GM23248 (cell line): Measurements from ENCODE around the gene QPCTL. TPM values are rescaled to one million over a fixed set of nuclear protein-coding genes. Genes with fewer than 3 reads are reported as not detected.

Experiments used
- DNase-seq: peaks from one replicate; pipeline ENCODE4 v3.0.0-alpha.2; 2015
- H2AFZ ChIP-seq: fragments of 200-600 bp; sonication (generic); 2 replicates; pipeline ENCODE4 v1.6.1; 2016; ENCODE audit warnings: antibody characterized with exemption
- H3F3A ChIP-seq: fragments of 200-600 bp; sonication (generic); 2 replicates; pipeline ENCODE4 v1.6.1; 2016; ENCODE audit warnings: mild to moderate bottlenecking, antibody characterized with exemption, mixed run types; ENCODE audit not compliant: insufficient read depth
- H3K27ac ChIP-seq: fragments of 200-600 bp; sonication (generic); 2 replicates; pipeline ENCODE4 v1.5.1; 2016; ENCODE audit warnings: mild to moderate bottlenecking
- H3K27me3 ChIP-seq: fragments of 200-600 bp; sonication (generic); replicated peaks from 2 replicates; pipeline ENCODE4 v1.6.1; 2016; ENCODE audit warnings: mild to moderate bottlenecking; ENCODE audit not compliant: insufficient read depth
- H3K36me3 ChIP-seq: fragments of 200-600 bp; sonication (generic); 2 replicates; pipeline ENCODE4 v1.6.1; 2016; ENCODE audit warnings: low read depth, mild to moderate bottlenecking
- H3K4me1 ChIP-seq: fragments of 200-600 bp; sonication (generic); 2 replicates; pipeline ENCODE4 v1.6.1; 2016; ENCODE audit warnings: mild to moderate bottlenecking; ENCODE audit not compliant: insufficient read depth
- H3K4me2 ChIP-seq: fragments of 200-600 bp; sonication (generic); one replicate; pipeline ENCODE4 v1.6.1; 2016; ENCODE audit warnings: mild to moderate bottlenecking; ENCODE audit not compliant: unreplicated experiment
- H3K4me3 ChIP-seq: fragments of 200-600 bp; sonication (generic); 2 replicates; pipeline ENCODE4 v1.5.1; 2016; ENCODE audit warnings: mild to moderate bottlenecking
- H3K79me2 ChIP-seq: fragments of 200-600 bp; sonication (generic); 2 replicates; pipeline ENCODE4 v1.6.1; 2016; ENCODE audit warnings: mild to moderate bottlenecking; ENCODE audit not compliant: insufficient read depth
- H3K9ac ChIP-seq: fragments of 200-600 bp; sonication (generic); 2 replicates; pipeline ENCODE4 v1.6.1; 2016; ENCODE audit warnings: mild to moderate bottlenecking
- H3K9me2 ChIP-seq: fragments of 200-600 bp; sonication (generic); 2 replicates; pipeline ENCODE4 v1.6.1; 2016; ENCODE audit warnings: mixed run types, mild to moderate bottlenecking, moderate library complexity; ENCODE audit not compliant: insufficient read depth
- H3K9me3 ChIP-seq: fragments of 200-600 bp; sonication (generic); one replicate; pipeline ENCODE4 v1.6.1; 2017; ENCODE audit warnings: low read depth
- H4K20me1 ChIP-seq: fragments of 200-600 bp; sonication (generic); 2 replicates; pipeline ENCODE4 v1.6.0; 2016; ENCODE audit not compliant: insufficient read depth
- EZH2 ChIP-seq: fragments of 200-600 bp; sonication (generic); IDR thresholded peaks from 2 replicates; pipeline ENCODE4 v1.6.1; 2018; ENCODE audit warnings: antibody characterized with exemption, mild to moderate bottlenecking; ENCODE audit not compliant: insufficient read depth, poor library complexity, severe bottlenecking
- EZH2phosphoT487 ChIP-seq: fragments of 200-600 bp; sonication (generic); IDR thresholded peaks from 2 replicates; pipeline ENCODE4 v1.6.1; 2018; ENCODE audit warnings: antibody characterized with exemption, moderate library complexity, mild to moderate bottlenecking, low read depth; ENCODE audit not compliant: insufficient read depth
- WGBS, 2 experiments: methylation state at CpG; one replicate each; pipeline ENCODE4 v1.1.6; 2015 to 2017; ENCODE audit warnings: low lambda C conversion rate in 2 of 2, low coverage in 1 of 2; ENCODE audit errors: missing lambda C conversion rate in 2 of 2; 5-methylcytosine and 5-hydroxymethylcytosine counted together
- in situ Hi-C: fragments of 300-500 bp; cut with MboI; formaldehyde crosslinking; loops from 2 replicates; pipeline ENCODE4 v1.15.0; 2020
- polyA plus RNA-seq: library from polyadenylated mRNA; unstranded; fragments of >200 nt; fragmentation: Nextera tagmentation; extraction: Ambion mirVana; gene quantifications from 2 replicates; pipeline ENCODE4 v1.2.1, GENCODE V29; 2016
- total RNA-seq: library from RNA; depleted of rRNA; stranded (reverse); fragments of >200 nt; shearing (Covaris generic); gene quantifications from 2 replicates; pipeline ENCODE4 v1.2.3, GENCODE V29; 2014

Gene QPCTL
- total and polyA plus RNA-seq, 2 experiments from 2014 or later = 7.4 to 13.2 TPM

DNA sequence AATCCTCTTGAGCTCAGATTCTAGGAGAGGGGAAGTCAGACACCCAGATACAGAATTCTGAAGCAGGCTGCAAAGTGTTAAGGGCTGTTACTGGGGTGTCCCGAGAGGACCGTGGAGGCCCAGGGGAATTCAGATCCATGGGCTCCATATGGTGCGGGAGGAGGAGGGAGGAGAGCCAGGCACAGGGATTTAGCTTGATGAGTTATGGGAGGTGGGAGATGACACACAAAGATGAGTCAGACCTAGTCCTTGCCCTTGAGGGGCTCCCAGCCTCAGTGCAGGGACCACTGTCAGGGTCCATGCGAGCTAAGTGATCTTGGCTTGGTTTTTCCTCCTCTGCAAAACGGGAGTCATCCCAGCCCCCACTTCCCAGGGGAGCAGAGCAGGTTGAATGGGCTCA, 38.8 kb upstream of the QPCTL start:
- H3K4me2 ChIP-seq = no peak overlapping the region
- WGBS, 2 experiments = 5 to 6% methylated on average over 5 of the region's 5 CpGs
- no peak overlapping the region for H3K4me3 ChIP-seq
- no peak for DNase-seq
- no peak overlapping the region for H3K27ac ChIP-seq
- H3K4me1 ChIP-seq = no peaks in the 10 kb centered on the region
- H3K79me2 ChIP-seq = no peaks in the 10 kb centered on the region
- in situ Hi-C loops = no loop called here
- H3K36me3 ChIP-seq = no peaks in the 10 kb centered on the region
- no peak for TF ChIP-seq EZH2
- no peak for TF ChIP-seq EZH2phosphoT487
- no peaks in the 10 kb centered on the region for H3K9me2 ChIP-seq
- no peaks in the 10 kb centered on the region for H3F3A ChIP-seq
- no peaks in the 10 kb centered on the region for H3K9me3 ChIP-seq
- no peaks in the 10 kb centered on the region for H4K20me1 ChIP-seq
- H2AFZ ChIP-seq = no peak overlapping the region
- no peaks in the 10 kb centered on the region for H3K27me3 ChIP-seq
- no peak overlapping the region for H3K9ac ChIP-seq

- Histone ChIP-seq H3K4me2 (no peak overlapping the region), H3K27me3 (no peaks in the 10 kb centered on the region; the same call in 1 of the 2 replicates), H3K9me3 (no peaks in the 10 kb centered on the region), H4K20me1 (no peaks in the 10 kb centered on the region), H3K4me1 (no peaks in the 10 kb centered on the region), H2AFZ (no peak overlapping the region), H3K36me3 (no peaks in the 10 kb centered on the region), H3F3A (no peaks in the 10 kb centered on the region), H3K27ac (no peak overlapping the region), H3K9me2 (no peaks in the 10 kb centered on the region), H3K79me2 (no peaks in the 10 kb centered on the region), H3K4me3 (no peak overlapping the region), H3K9ac (no peak overlapping the region)
- 46 to 56% methylated on average over 3 of the region's 3 CpGs for WGBS, 2 experiments
- DNase-seq = no peak
- in situ Hi-C loops = no loop called here
- no peak for TF ChIP-seq EZH2phosphoT487
- no peak for TF ChIP-seq EZH2
Measured at GRCh38 chr19:45655073-45655472, 37.4 kb upstream of the QPCTL start.

DNA sequence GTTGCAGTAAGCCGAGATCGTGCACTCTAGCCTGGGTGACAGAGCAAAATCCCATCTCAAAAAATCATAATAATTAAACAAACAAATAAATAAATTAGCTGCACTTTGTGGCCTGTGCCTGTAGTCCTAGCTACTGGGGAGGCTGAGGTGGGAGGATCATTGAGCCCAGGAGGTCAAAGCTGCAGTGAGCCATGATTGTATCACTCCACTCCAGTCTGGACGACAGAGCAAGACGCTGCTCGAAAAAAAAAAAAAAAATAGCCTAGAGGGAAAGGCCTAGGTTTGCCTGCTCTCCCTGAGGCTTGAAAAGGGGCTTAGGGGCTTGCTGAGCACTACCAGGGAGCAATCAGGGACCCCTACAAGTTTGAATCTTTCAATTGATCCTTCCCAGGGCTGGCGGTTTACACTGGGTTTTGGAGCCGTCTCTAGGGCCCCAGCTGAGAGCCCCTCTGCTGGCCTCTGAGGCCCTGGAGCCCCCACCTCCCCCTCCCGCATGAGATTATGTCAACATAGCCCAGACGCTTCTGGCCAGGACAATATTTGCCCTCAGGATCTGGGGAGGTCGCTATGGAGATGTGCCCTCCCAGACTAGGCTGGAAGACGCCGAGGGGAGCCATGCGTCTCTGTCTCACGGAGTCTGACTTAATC, 34.8 kb upstream of the QPCTL start:
- H3F3A ChIP-seq = no peaks in the 10 kb centered on the region
- no peak overlapping the region for H2AFZ ChIP-seq
- no peaks in the 10 kb centered on the region for H3K4me1 ChIP-seq
- no peak overlapping the region for H3K4me3 ChIP-seq
- WGBS, 2 experiments = 39 to 41% methylated on average over 13 to 14 of the region's 14 CpGs
- no peak overlapping the region for H3K27ac ChIP-seq
- in situ Hi-C loops = no loop called here
- H3K9me3 ChIP-seq = no peaks in the 10 kb centered on the region
- H4K20me1 ChIP-seq = no peaks in the 10 kb centered on the region
- H3K9me2 ChIP-seq = no peaks in the 10 kb centered on the region
- DNase-seq = no peak
- no peaks in the 10 kb centered on the region for H3K79me2 ChIP-seq
- H3K36me3 ChIP-seq = no peaks in the 10 kb centered on the region
- H3K4me2 ChIP-seq = no peak overlapping the region
- H3K27me3 ChIP-seq = no peaks in the 10 kb centered on the region; the same call in 1 of the 2 replicates
- no peak for TF ChIP-seq EZH2phosphoT487
- TF ChIP-seq EZH2 = no peak
- H3K9ac ChIP-seq = no peak overlapping the region

GRCh38 chr19:45659096-45659729, 33.3 kb upstream of the QPCTL start:
- H3K9ac ChIP-seq = no peak overlapping the region
- DNase-seq = no peak
- no peaks in the 10 kb centered on the region for H3K9me3 ChIP-seq
- in situ Hi-C loops = no loop called here
- H3F3A ChIP-seq = no peaks in the 10 kb centered on the region
- no peaks in the 10 kb centered on the region for H3K9me2 ChIP-seq
- no peak overlapping the region for H2AFZ ChIP-seq
- H4K20me1 ChIP-seq = no peaks in the 10 kb centered on the region
- no peaks in the 10 kb centered on the region for H3K4me1 ChIP-seq
- TF ChIP-seq EZH2 = no peak
- no peak for TF ChIP-seq EZH2phosphoT487
- H3K36me3 ChIP-seq = no peaks in the 10 kb centered on the region
- no peaks in the 10 kb centered on the region for H3K79me2 ChIP-seq
- 52 to 58% methylated on average over 4 to 6 of the region's 6 CpGs for WGBS, 2 experiments
- H3K27me3 ChIP-seq = no peaks in the 10 kb centered on the region; the same call in 1 of the 2 replicates
- H3K27ac ChIP-seq = no peak overlapping the region
- no peak overlapping the region for H3K4me3 ChIP-seq
- H3K4me2 ChIP-seq = no peak overlapping the region
